GM18511 (cell line): Measurements from ENCODE around the gene RAPGEF1.

Source experiments
- ATAC-seq: cut with Tn5 transposase; IDR thresholded peaks from one replicate; pipeline ENCODE4 v1.9.1; 2021; ENCODE audit warnings: mild to moderate bottlenecking, moderate library complexity; ENCODE audit not compliant: unreplicated experiment

RAPGEF1 gene

GRCh38 chr9:131591845-131592208, 148.0 kb downstream of the RAPGEF1 start:
- no peak for ATAC-seq

GRCh38 chr9:131590907-131591844, 148.7 kb downstream of the RAPGEF1 start:
- ATAC-seq: no peak

- no peak for ATAC-seq
Measured at GRCh38 chr9:131590449-131590848, 149.4 kb downstream of the RAPGEF1 start.

- ATAC-seq: no peak
Measured at GRCh38 chr9:131589993-131590392, 149.9 kb downstream of the RAPGEF1 start.

GRCh38 chr9:131589124-131589711, 150.7 kb downstream of the RAPGEF1 start:
- no peak for ATAC-seq

- ATAC-seq: no peak
Measured at GRCh38 chr9:131588396-131588795, 151.5 kb downstream of the RAPGEF1 start.

GRCh38 chr9:131587906-131588305, 152.0 kb downstream of the RAPGEF1 start:
- ATAC-seq: no peak

GRCh38 chr9:131587331-131587730, 152.5 kb downstream of the RAPGEF1 start:
- ATAC-seq: no peak

GRCh38 chr9:131585375-131585774, 154.5 kb downstream of the RAPGEF1 start:
- ATAC-seq: no peak

- no peak for ATAC-seq
Measured at GRCh38 chr9:131584858-131585257, 155.0 kb downstream of the RAPGEF1 start.

GRCh38 chr9:131583836-131584555, 155.9 kb downstream of the RAPGEF1 start:
- no peak for ATAC-seq

- no peak for ATAC-seq
Measured at GRCh38 chr9:131583337-131583645, 156.6 kb downstream of the RAPGEF1 start.

GRCh38 chr9:131582466-131583336, 157.2 kb downstream of the RAPGEF1 start:
- no peak for ATAC-seq

- ATAC-seq: no peak
Measured at GRCh38 chr9:131582056-131582455, 157.8 kb downstream of the RAPGEF1 start.

- ATAC-seq: no peak
Measured at GRCh38 chr9:131580358-131580757, 159.5 kb downstream of the RAPGEF1 start.

GRCh38 chr9:131579789-131580211, 160.1 kb downstream of the RAPGEF1 start:
- ATAC-seq: no peak

GRCh38 chr9:131578731-131579504, 161.0 kb downstream of the RAPGEF1 start:
- ATAC-seq: peak; percentile 82

- ATAC-seq: no peak
Measured at GRCh38 chr9:131578021-131578420, 161.9 kb downstream of the RAPGEF1 start.

GRCh38 chr9:131577005-131578000, 162.6 kb downstream of the RAPGEF1 start:
- ATAC-seq: no peak
